Measurements from ENCODE around the gene PTPN2.
"Not testable (repeated sequence)": the region's sequence is repeated elsewhere in the genome, so short reads cannot be mapped to it uniquely, and the experiment has no call there.

Gene PTPN2

GRCh38 chr18:12883684-12884405, at the start of gene PTPN2:
PTPN2 (minus strand) TSS chr18:12884237; CDS start chr18:12884141, 96 bp downstream.
- DNase-seq, result peak; percentile 92

DNA sequence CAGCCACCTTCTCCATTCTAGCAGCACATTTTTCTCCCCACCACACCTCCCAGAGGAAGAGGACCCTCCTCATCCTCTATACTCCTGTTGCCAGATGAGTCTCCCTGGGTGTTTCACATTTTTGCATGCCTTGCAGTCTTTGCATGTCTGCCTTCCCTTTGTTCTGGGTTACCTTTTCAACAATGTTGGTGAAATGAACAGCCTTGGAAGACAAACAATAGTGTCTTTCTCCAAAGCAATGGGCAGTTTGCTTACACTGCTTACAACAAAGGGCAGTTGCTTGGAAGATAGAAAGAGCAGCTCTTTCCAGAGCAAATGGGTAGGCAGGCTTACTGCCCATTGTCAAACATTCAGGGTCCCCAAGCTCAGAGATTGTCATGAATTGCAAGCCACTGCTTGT, 49.3 kb upstream of the PTPN2 start:
- no peak for DNase-seq

- no peak for DNase-seq
Measured at GRCh38 chr18:12930908-12931307, 46.9 kb upstream of the PTPN2 start.

DNA sequence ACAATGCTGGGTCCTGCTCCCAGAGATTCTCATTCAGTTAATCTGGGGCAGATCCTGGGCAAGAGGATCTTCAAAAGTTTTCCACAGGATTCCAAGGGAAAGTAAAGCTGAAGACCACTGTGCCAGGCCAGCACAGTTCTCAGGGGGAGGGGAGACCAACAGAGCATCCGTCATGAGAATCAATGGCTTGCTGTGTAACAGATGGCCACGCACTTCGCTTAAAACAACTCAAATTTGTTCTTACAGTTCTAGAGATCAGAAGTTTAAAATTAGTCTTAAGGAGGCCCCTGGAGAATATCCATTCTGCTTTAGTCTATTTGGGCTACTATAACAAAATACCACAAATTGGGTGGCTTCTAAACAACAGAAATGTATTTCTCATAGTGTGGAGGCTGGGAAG, 46.3 kb upstream of the PTPN2 start:
- no peak for DNase-seq

DNA sequence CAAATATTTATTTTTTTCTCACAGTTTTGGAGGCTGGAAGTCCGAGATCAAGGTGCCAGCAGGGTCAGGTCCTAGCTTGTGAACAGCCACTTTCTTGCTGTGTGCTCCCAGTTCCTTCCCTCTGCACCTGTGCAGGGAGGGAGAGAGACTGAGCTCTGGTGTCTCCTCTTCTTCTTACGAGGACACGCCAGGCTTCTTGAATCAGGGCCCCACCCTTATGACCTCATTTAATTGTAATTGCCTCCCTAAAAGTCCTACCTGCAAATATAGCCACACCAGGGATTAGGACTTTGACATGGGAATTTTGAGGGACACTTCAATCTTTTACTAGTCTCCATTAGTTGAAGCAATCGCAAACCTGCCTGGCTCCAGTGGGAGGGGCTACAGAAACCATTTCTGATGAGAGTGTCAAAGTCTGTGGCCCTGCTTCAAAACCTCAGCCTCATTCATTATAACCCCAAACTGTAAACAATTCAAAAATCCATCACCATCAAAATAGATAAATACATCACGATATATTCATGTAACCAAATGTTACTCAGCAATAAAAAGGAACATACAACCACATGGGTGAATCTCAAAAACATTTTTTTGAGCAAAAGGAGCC, 45.5 kb upstream of the PTPN2 start:
- DNase-seq, result no peak

DNA sequence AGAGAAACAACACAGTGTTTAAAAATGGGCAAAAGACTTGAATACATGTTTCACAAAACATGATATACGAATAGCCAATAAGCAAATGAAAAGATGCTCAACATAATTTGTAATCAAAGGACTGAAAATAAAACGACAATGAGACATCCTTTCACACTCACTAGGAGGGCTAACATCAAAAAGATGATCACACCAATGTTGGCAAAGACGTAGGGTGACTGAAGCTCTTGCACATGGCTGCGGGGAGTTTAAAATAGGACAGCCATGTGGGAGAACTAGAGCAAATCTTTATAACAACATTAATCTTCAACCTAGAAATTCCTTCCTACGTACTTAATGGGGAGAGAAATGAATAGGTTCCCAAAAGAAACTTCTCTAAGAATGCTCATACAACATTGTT, 44.6 kb upstream of the PTPN2 start:
- DNase-seq, result no peak

- DNase-seq, result no peak
Measured at GRCh38 chr18:12928206-12928605, 44.2 kb upstream of the PTPN2 start.

GRCh38 chr18:12924616-12925015, 40.6 kb upstream of the PTPN2 start:
- DNase-seq, result no peak

- no peak for DNase-seq
Measured at GRCh38 chr18:12922266-12922665, 38.2 kb upstream of the PTPN2 start.

DNA sequence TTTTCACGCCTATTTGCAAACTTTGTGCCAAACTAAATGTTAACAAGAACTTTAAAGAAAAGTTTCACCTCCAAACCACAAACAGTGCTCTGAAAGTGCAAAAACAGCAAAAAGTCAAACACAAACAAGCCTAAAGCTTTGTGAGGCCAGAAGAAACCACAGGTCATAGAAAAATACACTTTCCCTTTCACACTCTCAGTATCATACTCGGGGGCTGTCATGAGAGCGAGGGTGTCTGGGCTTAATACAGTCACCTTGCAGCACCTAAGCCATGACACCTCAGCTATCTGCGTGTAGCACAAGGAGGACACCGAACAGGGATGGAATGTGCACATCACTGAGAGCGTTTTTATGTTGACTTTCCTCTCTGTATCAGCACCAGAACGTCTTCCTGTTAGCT, 37.1 kb upstream of the PTPN2 start:
- peak; percentile 23 for DNase-seq

- DNase-seq, result no peak
Measured at GRCh38 chr18:12911929-12912703, 28.1 kb upstream of the PTPN2 start.

GRCh38 chr18:12911025-12911928, 27.2 kb upstream of the PTPN2 start:
- peak; percentile 53 for DNase-seq

GRCh38 chr18:12908706-12909105, 24.7 kb upstream of the PTPN2 start:
- DNase-seq, result no peak

- no peak for DNase-seq
Measured at GRCh38 chr18:12907258-12907925, 23.4 kb upstream of the PTPN2 start.

DNA sequence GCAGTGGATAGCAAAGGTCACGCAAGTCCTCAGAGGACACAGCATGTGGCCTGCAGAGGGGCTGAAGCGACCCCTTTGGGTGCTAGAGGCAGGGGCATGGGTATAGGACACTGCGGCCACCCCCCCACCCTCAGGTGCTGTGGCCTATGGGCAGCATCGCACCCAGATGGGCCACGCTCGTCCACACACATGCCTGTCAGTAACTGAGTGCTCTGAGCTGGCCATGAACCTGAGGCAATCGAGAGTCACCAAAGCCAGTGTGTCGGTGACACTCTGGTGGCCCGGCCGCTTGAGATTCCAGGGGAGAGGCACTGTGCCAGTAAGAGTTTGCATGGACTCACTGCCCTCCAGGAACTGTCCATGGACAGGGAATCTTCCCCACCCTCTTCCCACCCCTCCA, 22.7 kb upstream of the PTPN2 start:
- DNase-seq, result no peak

- no peak for DNase-seq
Measured at GRCh38 chr18:12906119-12906518, 22.1 kb upstream of the PTPN2 start.

- DNase-seq, result peak; percentile 38
Measured at GRCh38 chr18:12904012-12904516, 20.0 kb upstream of the PTPN2 start.

DNA sequence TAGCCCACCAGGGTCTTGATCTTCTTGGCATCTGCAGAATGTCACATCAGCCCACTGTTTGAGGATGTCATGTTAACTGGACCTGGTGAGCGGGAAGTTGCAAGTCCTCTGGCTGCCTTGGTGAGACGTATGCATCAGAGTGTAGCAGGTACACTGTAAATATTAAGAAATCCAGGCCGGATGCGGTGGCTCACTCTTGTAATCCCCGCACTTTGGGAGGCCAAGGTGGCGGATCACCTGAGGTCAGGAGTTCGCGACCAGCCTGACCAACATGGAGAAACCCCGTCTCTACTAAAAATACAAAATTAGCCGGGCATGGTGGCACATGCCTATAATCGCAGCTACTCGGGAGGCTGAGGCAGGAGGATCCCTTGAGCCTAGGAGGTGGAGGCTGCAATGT, 17.2 kb upstream of the PTPN2 start:
- not testable (repeated sequence) for DNase-seq

- not testable (repeated sequence) for DNase-seq
Measured at GRCh38 chr18:12896784-12897333, 12.8 kb upstream of the PTPN2 start.

DNA sequence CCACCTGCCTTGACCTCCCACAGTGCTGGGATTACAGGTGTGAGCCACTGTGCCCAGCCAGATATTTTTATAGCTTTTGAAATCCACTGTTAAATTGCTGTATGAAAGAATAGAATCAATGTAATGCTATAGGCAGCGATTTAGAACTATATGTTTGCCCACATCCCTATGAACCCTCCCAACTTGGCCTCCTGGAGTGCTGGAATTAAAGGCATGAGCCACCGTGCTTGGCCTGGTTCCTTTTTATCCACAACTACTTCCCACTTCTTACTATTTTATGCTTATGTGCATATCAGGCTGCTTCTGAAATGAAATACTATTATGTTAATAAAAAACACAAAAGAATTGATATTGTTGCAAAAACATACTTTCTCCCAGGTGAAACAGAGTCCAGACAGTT, 11.6 kb upstream of the PTPN2 start:
- DNase-seq, result no peak

GRCh38 chr18:12895014-12895413, 11.0 kb upstream of the PTPN2 start:
- no peak for DNase-seq

- DNase-seq, result no peak
Measured at GRCh38 chr18:12891561-12891960, 7.5 kb upstream of the PTPN2 start.

Measured in stimulated activated CD4-positive, alpha-beta T cell treated with anti-CD3 and anti-CD28 coated beads, Interleukin-4, amount 100 ng/mL, for 24 hours (primary cell).